ENCODE measurements around the gene HELQ. TPM values are rescaled to one million over a fixed set of nuclear protein-coding genes. Genes with fewer than 3 reads are reported as not detected.

HELQ gene
- total RNA-seq, 1 donor from 2014 or later = 7.4 TPM

DNA sequence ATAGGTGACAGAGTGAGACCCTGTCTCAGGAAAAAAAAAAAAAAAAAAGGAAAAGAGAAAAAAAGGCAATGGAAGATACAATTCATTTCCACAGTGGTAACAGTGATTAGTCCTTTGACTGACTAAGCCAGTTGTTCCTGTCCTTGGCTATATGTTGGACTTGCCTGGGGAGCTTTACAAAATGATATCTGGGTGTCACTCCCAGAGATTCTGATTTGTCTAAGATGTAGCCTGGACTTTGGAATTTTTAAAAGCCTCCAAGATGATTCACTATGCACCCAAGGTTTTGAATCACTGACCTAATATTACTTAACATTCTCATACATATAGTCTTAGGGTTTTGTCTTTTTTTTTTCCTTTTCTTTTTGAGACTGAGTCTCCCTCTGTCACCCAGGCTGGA, 16.9 kb downstream of the HELQ start:
- Histone ChIP-seq H3K4me3 (ENCODE audit: low read depth, low read length) (no peak overlapping the region), H3K36me3 (ENCODE audit: control insufficient read depth, insufficient read depth, low read length) (no peaks in the 10 kb centered on the region), H3K27me3 (ENCODE audit: control insufficient read depth, insufficient read depth, low read length) (no peaks in the 10 kb centered on the region)
- DNase-seq (ENCODE audit: low read depth) = peak; percentile 41
- no peak for TF ChIP-seq CTCF (IDR thresholded peaks at IDR 0.05; ENCODE audit: insufficient read depth, low read length, severe bottlenecking)
- no peak for FAIRE-seq

DNA sequence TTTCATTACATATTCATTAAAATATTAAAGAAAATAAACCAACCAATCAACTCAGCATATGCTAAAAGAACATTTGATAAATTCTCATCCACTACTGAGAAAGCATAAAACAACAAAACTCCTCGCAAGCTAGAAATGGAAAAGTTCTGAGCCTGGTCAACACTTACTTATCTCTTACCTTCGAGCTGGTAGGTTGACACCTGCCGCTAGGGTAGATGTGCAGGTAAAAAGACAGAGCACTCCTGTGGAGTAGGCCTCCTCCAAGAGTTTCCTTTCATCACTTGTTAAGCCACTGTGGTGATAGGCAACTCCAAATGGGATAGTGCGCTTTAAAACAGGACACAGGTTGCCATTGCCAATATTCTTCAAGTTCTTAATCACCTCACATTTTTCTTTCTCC, 18.9 kb downstream of the HELQ start:
- FAIRE-seq (no peak), DNase-seq (ENCODE audit: low read depth) (no peak)
- Histone ChIP-seq H3K36me3 (ENCODE audit: control insufficient read depth, insufficient read depth, low read length) (no peaks in the 10 kb centered on the region), H3K27me3 (ENCODE audit: control insufficient read depth, insufficient read depth, low read length) (no peaks in the 10 kb centered on the region), H3K4me3 (ENCODE audit: low read depth, low read length) (no peak overlapping the region)
- TF ChIP-seq CTCF (IDR thresholded peaks at IDR 0.05; ENCODE audit: insufficient read depth, low read length, severe bottlenecking) = no peak

DNA sequence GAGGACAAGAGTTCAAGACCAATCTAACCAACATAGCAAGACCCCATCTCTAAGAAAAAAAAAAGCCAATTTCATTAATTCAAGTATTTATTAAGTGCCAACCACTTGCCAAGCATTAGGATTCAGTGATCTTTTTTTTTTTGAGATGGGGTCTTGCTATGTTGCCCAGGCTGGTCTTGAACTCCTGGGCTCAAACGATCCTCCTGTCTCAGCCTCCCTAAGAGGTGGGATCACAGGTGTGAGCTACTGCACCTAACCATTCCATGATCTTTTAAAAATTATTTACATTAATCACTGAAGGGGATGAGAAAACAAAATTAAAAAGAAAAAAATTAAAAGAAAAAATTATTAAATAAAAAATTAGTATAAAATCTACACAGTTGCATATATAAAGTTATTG, 24.4 kb downstream of the HELQ start:
- no peak for TF ChIP-seq CTCF (IDR thresholded peaks at IDR 0.05; ENCODE audit: insufficient read depth, low read length, severe bottlenecking)
- no peak overlapping the region for H3K4me3 ChIP-seq (ENCODE audit: low read depth, low read length)
- H3K36me3 ChIP-seq (ENCODE audit: control insufficient read depth, insufficient read depth, low read length) = no peaks in the 10 kb centered on the region
- DNase-seq (ENCODE audit: low read depth) (no peak), FAIRE-seq (no peak)
- H3K27me3 ChIP-seq (ENCODE audit: control insufficient read depth, insufficient read depth, low read length) = no peaks in the 10 kb centered on the region

DNA sequence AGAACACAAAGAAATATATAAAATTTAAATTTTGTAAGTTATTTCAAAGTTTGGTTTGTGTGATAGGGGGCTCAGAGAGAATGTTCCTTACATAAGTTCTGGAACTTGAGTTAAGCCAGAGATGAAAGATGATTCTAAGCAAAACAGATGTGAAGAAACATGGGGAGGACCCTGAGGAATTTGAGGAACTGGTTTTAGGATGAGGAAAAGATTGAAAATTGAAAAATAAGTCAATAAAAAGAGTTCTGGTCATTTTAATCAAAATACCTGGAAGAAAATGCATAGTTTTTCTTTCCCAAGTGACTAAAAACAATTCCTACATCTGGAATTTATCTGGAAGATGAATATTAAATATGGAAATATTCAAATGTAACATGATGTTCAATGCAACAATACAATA, 37.4 kb downstream of the HELQ start:
- Histone ChIP-seq H3K36me3 (ENCODE audit: control insufficient read depth, insufficient read depth, low read length) (no peaks in the 10 kb centered on the region), H3K27me3 (ENCODE audit: control insufficient read depth, insufficient read depth, low read length) (no peaks in the 10 kb centered on the region), H3K4me3 (ENCODE audit: low read depth, low read length) (no peak overlapping the region)
- no peak for TF ChIP-seq CTCF (IDR thresholded peaks at IDR 0.05; ENCODE audit: insufficient read depth, low read length, severe bottlenecking)
- DNase-seq (ENCODE audit: low read depth) = no peak
- FAIRE-seq = no peak

DNA sequence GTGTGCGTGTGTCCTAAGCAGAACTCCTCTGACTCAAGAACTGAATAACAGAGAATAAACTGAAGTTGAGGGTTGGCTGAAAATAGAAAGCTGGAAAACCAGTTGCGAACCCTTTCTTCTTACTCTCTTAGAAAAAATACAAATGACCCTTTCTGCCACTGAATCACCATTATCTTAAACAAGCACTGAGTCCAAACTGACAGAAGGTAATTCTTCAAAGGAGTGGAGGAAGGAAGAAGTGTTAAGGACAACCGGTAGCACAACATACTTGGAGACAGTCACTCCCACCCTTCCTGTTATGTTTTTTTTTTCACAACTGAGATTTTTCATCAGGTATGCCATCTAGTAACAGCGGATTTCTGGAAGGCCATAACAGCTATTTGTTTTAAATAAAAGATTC, 38.1 kb downstream of the HELQ start:
- TF ChIP-seq CTCF (IDR thresholded peaks at IDR 0.05; ENCODE audit: insufficient read depth, low read length, severe bottlenecking) = no peak
- DNase-seq (ENCODE audit: low read depth) (peak; percentile 27), FAIRE-seq (no peak)
- H3K4me3 ChIP-seq (ENCODE audit: low read depth, low read length) = no peak overlapping the region
- no peaks in the 10 kb centered on the region for H3K27me3 ChIP-seq (ENCODE audit: control insufficient read depth, insufficient read depth, low read length)
- H3K36me3 ChIP-seq (ENCODE audit: control insufficient read depth, insufficient read depth, low read length) = no peaks in the 10 kb centered on the region

DNA sequence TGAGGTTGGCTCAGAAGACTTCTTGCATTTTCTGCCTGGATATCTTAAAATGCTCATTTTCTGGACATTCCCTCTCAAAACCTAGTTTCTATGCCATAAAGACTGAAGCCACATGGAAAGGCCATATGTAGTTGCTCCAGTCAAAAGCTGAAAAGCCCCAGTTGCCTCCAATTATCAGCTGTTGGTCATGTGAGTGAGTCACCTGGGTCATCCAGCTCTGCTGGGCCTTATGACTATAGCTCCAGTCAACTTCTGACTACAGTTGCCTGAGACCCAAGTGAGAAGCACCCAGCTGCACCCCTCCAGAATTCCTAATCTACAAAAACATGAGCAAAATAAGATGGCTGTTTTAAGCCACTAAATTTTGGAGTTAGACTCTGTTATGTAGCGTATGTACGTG, 41.9 kb downstream of the HELQ start:
- FAIRE-seq (no peak), DNase-seq (ENCODE audit: low read depth) (peak; percentile 11)
- no peaks in the 10 kb centered on the region for H3K36me3 ChIP-seq (ENCODE audit: control insufficient read depth, insufficient read depth, low read length)
- H3K27me3 ChIP-seq (ENCODE audit: control insufficient read depth, insufficient read depth, low read length) = no peaks in the 10 kb centered on the region
- H3K4me3 ChIP-seq (ENCODE audit: low read depth, low read length) = no peak overlapping the region
- TF ChIP-seq CTCF (IDR thresholded peaks at IDR 0.05; ENCODE audit: insufficient read depth, low read length, severe bottlenecking) = no peak

Measured in bronchial epithelial cell (primary cell).